ENCODE measurements around the gene CENPM. TPM values are rescaled to one million over a fixed set of nuclear protein-coding genes. Genes with fewer than 3 reads are reported as not detected.

The CENPM gene
- polyA plus RNA-seq, 1 donor from 2014 or later: 2.1 TPM

DNA sequence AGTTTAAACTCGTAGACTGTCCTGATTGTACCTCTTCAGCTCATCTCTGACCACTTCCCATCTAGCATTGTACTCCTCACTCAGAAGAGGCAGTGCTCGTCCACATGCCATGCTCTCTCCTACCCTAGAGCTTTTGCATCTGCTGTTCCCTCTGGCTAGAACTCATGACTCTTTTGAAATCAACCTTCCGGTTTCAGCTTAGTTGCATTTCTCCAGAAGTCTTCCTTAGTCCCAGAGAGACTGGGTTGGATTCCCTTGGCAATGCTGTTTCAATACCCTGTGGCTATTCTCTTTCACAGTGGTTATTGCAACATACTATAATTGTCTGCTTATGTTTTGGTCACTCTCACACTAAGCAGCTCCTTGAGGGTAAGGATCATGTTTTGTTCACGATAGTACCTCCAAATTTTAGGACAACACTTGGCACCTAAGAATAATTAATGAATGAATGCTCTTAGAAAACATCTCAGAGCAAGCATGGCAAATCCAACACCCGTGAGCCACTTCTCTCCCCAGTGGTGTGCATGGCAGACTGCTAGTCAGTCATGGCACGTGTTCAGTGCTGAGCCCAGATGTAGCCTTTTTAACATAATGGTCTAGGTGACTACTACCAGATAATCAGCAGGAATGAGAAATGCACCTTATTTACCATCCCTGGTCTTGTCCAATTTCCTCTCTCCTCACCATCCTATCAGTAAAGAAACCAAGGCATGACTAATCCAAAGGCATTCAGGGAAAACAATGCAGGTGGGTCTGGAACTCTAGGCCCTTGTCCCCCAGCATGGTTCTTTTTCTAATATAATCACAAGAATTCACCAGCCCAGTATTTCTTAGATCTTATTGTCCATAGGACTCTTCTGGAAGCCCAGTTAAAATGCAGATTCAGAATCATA is 36.8 kb upstream of the CENPM start:
- Histone ChIP-seq H3K9ac (ENCODE audit: low read length) (no peak overlapping the region), H4K20me1 (ENCODE audit: insufficient read depth) (peaks cover 5% of the 10 kb centered on the region), H3K4me3 (ENCODE audit: low read length) (no peak overlapping the region), H3K27ac (ENCODE audit: low read length) (no peak overlapping the region), H3K36me3 (ENCODE audit: insufficient read depth, low read length) (peaks cover 4% of the 10 kb centered on the region), H3K9me2 (ENCODE audit: insufficient read depth, low read length) (no peaks in the 10 kb centered on the region), H3K9me3 (ENCODE audit: low read length) (no peaks in the 10 kb centered on the region), H3F3A (ENCODE audit: insufficient read depth, low read length, poor library complexity, severe bottlenecking) (no peaks in the 10 kb centered on the region), H3K79me2 (replicated peaks; ENCODE audit: insufficient read depth, low read length) (peaks cover 31% of the 10 kb centered on the region), H2AFZ (ENCODE audit: low read depth, low read length) (no peak overlapping the region), H3K4me2 (ENCODE audit: low read length) (no peak overlapping the region), H3K27me3 (ENCODE audit: insufficient read depth, low read depth, low read length) (no peaks in the 10 kb centered on the region)
- TF ChIP-seq EZH2 (IDR thresholded peaks at IDR 0.05; ENCODE audit: borderline replicate concordance, insufficient read depth, low read length, poor library complexity, severe bottlenecking): no peak
- TF ChIP-seq POLR2AphosphoS5 (IDR thresholded peaks at IDR 0.05): no peak
- TF ChIP-seq RAD21 (conservative IDR thresholded peaks at IDR 0.05): no peak

DNA sequence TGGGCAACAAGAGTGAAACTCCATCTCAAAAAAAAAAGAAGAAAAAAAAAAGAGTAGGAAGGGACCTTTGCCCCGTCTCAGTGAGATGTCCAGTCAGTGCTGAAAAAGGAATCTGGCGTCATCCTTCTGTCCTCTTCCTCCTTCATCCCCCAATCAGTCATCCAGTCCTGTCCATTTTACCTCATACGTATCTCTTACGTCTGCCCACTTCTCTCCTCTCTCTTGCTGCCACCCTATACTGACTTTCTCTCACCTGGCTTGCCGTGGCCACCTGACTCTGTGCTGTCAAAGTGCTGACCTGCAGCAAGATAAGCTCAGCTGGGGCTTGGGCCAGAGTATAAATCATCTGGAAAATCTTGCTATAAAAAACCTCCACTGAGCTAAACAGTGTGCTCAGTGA is 35.9 kb upstream of the CENPM start:
- Histone ChIP-seq H3K4me2 (ENCODE audit: low read length) (no peak overlapping the region), H2AFZ (ENCODE audit: low read depth, low read length) (no peak overlapping the region), H3K79me2 (replicated peaks; ENCODE audit: insufficient read depth, low read length) (peaks cover 39% of the 10 kb centered on the region), H3K36me3 (ENCODE audit: insufficient read depth, low read length) (peaks cover 4% of the 10 kb centered on the region), H3K9me3 (ENCODE audit: low read length) (no peaks in the 10 kb centered on the region), H3K9ac (ENCODE audit: low read length) (no peak overlapping the region), H3K27me3 (ENCODE audit: insufficient read depth, low read depth, low read length) (no peaks in the 10 kb centered on the region), H3F3A (ENCODE audit: insufficient read depth, low read length, poor library complexity, severe bottlenecking) (no peaks in the 10 kb centered on the region), H3K27ac (ENCODE audit: low read length) (no peak overlapping the region), H3K9me2 (ENCODE audit: insufficient read depth, low read length) (no peaks in the 10 kb centered on the region), H4K20me1 (ENCODE audit: insufficient read depth) (peaks cover 5% of the 10 kb centered on the region), H3K4me3 (ENCODE audit: low read length) (no peak overlapping the region)
- TF ChIP-seq SMC3 (conservative IDR thresholded peaks at IDR 0.05; ENCODE audit: poor library complexity) (no peak), EZH2 (IDR thresholded peaks at IDR 0.05; ENCODE audit: borderline replicate concordance, insufficient read depth, low read length, poor library complexity, severe bottlenecking) (no peak), TAF1 (IDR thresholded peaks at IDR 0.05; ENCODE audit: low read depth) (no peak)
- TF ChIP-seq, protein P1, sequence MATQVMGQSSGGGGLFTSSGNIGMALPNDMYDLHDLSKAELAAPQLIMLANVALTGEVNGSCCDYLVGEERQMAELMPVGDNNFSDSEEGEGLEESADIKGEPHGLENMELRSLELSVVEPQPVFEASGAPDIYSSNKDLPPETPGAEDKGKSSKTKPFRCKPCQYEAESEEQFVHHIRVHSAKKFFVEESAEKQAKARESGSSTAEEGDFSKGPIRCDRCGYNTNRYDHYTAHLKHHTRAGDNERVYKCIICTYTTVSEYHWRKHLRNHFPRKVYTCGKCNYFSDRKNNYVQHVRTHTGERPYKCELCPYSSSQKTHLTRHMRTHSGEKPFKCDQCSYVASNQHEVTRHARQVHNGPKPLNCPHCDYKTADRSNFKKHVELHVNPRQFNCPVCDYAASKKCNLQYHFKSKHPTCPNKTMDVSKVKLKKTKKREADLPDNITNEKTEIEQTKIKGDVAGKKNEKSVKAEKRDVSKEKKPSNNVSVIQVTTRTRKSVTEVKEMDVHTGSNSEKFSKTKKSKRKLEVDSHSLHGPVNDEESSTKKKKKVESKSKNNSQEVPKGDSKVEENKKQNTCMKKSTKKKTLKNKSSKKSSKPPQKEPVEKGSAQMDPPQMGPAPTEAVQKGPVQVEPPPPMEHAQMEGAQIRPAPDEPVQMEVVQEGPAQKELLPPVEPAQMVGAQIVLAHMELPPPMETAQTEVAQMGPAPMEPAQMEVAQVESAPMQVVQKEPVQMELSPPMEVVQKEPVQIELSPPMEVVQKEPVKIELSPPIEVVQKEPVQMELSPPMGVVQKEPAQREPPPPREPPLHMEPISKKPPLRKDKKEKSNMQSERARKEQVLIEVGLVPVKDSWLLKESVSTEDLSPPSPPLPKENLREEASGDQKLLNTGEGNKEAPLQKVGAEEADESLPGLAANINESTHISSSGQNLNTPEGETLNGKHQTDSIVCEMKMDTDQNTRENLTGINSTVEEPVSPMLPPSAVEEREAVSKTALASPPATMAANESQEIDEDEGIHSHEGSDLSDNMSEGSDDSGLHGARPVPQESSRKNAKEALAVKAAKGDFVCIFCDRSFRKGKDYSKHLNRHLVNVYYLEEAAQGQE (IDR thresholded peaks at IDR 0.05; ENCODE audit: borderline replicate concordance): no peak

DNA sequence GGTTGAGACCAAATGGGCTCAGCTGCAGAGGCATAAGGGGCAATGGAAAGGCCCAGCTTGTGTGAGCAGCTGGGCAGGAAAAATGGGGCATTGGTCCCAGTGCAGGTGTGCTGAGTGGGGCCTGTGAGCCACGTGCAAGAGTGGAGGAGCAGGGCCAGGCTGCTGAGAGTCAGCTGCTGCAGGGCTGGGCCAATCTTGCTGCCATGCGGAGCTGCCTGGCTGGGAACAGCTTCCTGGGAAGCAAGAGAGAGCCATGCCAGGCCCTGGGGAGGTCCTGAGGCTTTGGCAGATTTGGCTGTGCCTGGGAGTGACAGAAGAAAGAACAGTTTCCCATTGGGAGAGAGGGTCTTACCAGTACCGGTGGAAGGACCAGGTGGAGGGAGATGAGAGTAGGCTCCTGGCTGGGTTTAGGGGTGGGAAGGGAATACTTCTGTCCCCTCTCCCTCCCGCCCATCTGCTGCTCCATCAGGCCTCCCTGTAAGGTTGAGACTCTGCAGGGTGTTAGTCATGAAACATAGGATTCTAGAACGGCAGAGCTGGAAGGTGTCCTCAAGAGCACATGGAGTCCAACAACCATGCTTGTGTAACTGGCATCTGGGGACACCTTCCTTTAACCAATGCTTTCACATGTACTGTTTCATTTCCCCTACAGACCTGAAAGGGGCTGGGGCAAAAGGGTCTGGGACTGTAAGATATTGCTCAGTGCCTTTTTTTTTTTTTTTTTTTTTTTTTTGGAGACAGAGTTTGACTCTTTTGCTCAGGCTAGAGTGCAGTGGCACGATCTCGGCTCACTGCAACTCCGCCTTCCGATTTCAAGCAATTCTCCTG is 32.7 kb upstream of the CENPM start:
- TF ChIP-seq POLR2AphosphoS5 (IDR thresholded peaks at IDR 0.05) (no peak), SMC3 (conservative IDR thresholded peaks at IDR 0.05; ENCODE audit: poor library complexity) (no peak), RAD21 (conservative IDR thresholded peaks at IDR 0.05) (no peak), EZH2 (IDR thresholded peaks at IDR 0.05; ENCODE audit: borderline replicate concordance, insufficient read depth, low read length, poor library complexity, severe bottlenecking) (no peak), EP300 (conservative IDR thresholded peaks at IDR 0.05; ENCODE audit: poor library complexity, severe bottlenecking) (no peak), TAF1 (IDR thresholded peaks at IDR 0.05; ENCODE audit: low read depth) (no peak), MXI1 (conservative IDR thresholded peaks at IDR 0.05; ENCODE audit: poor library complexity, severe bottlenecking) (no peak)
- TF ChIP-seq, protein P1 (IDR thresholded peaks at IDR 0.05; ENCODE audit: borderline replicate concordance): no peak
- TF ChIP-seq, protein P2, sequence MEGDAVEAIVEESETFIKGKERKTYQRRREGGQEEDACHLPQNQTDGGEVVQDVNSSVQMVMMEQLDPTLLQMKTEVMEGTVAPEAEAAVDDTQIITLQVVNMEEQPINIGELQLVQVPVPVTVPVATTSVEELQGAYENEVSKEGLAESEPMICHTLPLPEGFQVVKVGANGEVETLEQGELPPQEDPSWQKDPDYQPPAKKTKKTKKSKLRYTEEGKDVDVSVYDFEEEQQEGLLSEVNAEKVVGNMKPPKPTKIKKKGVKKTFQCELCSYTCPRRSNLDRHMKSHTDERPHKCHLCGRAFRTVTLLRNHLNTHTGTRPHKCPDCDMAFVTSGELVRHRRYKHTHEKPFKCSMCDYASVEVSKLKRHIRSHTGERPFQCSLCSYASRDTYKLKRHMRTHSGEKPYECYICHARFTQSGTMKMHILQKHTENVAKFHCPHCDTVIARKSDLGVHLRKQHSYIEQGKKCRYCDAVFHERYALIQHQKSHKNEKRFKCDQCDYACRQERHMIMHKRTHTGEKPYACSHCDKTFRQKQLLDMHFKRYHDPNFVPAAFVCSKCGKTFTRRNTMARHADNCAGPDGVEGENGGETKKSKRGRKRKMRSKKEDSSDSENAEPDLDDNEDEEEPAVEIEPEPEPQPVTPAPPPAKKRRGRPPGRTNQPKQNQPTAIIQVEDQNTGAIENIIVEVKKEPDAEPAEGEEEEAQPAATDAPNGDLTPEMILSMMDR (IDR thresholded peaks at IDR 0.05; ENCODE audit: poor library complexity, severe bottlenecking): no peak
- Histone ChIP-seq H3K4me3 (ENCODE audit: low read length) (peak overlapping the region; percentile 99), H3K36me3 (ENCODE audit: insufficient read depth, low read length) (peaks cover 4% of the 10 kb centered on the region), H2AFZ (ENCODE audit: low read depth, low read length) (no peak overlapping the region), H4K20me1 (ENCODE audit: insufficient read depth) (peaks cover 3% of the 10 kb centered on the region), H3K79me2 (replicated peaks; ENCODE audit: insufficient read depth, low read length) (peaks cover 49% of the 10 kb centered on the region), H3K27me3 (ENCODE audit: insufficient read depth, low read depth, low read length) (no peaks in the 10 kb centered on the region), H3K4me2 (ENCODE audit: low read length) (no peak overlapping the region), H3K9me3 (ENCODE audit: low read length) (no peaks in the 10 kb centered on the region), H3K9ac (ENCODE audit: low read length) (no peak overlapping the region), H3K9me2 (ENCODE audit: insufficient read depth, low read length) (no peaks in the 10 kb centered on the region), H3F3A (ENCODE audit: insufficient read depth, low read length, poor library complexity, severe bottlenecking) (no peaks in the 10 kb centered on the region), H3K27ac (ENCODE audit: low read length) (no peak overlapping the region)

Measured in neural cell (in vitro differentiated cells).